AG20443 (cell line): ENCODE results near the gene ADGRA1.

Experiments used
- DNase-seq: peaks from one replicate; pipeline ENCODE4 v3.0.0; 2012; ENCODE audit warnings: low spot score, mixed read lengths

Gene ADGRA1

DNA sequence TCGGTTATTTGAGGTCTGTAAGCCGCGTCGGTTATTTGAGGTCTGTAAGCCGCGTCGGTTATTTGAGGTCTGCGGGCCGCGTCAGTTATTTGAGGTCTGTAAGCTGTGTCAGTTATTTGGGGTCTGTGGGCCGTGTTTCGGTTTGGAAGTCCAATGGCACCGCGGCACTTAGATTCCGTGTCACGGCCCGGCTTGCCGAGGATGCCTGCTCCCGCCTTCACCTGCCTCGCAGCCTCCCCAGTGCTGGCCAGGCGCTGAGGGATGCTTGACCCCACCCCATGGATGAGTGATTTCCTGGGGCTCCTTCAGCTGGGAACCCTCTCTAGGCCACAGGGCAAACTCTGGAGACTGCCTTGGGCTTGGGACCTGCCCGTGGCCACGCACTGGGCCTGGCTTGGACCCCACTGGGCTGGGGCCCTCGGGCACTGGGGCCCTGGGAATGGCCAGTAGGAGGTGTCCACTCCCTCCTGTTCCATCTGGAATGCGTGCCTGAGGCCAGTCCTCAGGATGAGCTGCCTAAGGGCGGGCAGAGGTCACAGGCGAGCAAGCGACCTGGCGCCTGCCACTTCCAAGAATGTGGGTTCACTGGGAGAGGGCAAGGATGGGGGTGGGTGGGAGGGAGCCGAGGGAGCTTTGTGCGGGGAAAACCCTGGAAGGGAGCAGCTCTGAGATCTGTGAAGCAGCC is 25.6 kb downstream of the ADGRA1 start:
- DNase-seq, result no peak

DNA sequence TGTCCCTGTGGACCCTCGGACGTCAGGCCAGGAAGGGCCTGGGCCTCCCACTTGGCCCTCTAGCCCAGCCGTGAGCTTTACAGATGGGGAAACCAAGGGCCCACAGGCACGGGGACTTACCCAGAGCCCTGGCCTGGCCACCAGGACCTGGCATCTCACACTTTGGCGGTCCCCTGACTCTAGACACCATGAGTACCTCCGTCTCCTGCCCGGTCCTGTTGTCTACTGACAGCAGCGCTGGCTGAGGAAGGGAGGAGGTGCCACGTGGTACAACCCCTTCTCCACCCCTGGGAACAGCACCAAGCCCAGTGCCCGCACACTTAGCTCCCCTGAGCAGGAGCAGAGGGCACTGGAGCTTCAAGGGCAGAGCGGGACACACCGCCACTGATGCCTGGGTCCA is 26.1 kb downstream of the ADGRA1 start:
- no peak for DNase-seq

DNA sequence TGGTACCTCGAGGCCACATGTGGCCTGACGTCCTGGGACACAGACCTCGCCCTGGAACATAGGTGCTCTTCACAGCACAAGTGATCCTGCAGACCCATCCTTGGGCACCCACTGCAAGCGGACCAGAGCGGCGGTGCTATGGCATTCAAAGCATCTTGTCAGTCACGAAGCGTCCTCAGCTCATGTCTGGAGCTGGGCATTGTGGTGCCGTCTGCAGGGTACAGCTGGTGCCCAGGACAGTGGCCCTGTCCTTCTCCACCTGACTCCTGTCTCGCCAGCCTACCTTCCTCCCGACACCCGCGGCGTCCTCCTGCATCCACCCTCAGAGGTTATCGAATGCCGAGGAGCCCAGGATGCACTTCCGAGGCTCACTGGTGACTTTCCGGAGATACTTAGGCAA is 26.5 kb downstream of the ADGRA1 start:
- DNase-seq, result no peak

DNA sequence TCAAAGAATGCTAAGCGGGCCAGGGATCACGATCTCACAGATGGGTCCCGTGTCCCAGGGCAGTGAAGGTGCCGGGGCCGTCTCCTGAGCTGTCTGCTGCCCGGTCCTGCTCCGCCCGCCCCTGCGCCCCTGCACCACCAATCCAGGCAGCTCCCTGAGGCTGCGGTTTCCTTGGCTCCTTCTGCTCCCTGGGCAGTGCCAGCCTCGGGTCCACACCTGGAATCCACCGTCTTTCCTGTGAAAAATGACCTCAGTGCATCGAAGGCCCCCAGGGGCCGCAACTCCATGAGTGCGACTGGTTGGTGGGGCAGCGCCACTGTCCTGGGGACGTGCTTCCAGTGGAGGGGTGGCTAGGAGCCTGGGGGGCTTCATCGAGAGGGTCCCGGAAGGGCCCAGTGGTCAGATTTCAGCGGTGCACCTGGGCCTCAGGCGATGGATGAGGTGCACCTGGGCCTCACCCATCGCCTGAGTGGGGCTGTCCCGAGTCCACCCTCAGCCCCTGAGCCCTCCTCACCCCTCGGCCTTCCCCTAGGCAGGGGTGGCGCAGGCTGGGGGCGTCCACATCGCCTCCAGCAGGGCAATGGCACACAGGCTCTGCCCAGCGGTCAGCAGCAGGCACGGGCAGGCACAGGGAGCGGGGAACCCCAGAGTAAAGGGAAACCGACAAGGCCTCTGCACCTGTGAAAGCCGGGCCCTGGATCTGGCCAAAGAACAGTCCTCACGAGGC is 27.2 kb downstream of the ADGRA1 start:
- DNase-seq, result no peak

DNA sequence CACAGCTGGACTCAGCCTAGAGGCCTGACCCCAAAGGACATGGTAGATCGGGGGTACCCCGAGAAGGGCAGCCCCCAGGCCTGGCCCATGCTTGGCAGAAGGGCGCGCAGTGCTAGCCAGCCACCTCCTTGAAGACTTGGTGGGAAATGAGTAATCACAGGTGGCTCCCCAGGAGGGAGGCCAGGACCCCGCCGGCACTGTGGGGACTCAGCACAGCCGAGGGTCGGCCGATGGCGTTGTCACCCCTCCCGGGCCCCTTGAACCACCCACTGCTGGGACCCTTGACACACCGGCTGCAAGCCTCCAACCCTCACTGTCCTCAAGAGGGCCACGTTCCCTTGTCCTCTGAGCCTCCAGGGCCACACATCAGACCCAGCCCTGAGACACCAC is 27.7 kb downstream of the ADGRA1 start:
- DNase-seq, result no peak

DNA sequence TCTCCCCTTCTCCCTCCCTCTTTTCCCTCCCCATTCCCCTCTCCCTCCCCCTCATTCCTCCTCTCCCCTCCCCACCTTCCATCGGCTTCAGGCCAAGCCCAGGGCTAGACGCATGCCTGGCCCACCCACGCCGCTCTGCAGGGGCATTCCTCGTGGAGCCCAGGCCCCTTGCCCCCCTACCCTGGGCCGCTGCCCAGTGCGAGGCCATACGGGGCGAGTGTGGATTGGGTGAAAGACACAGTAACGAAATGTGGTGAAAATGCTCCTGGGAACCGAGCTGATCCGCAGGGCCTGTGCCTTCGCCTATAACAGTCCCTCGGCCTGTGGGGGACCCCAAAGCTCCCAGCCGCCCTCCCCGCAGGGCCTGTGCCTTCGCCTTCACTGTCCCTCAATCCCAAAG is 28.3 kb downstream of the ADGRA1 start:
- no peak for DNase-seq

DNA sequence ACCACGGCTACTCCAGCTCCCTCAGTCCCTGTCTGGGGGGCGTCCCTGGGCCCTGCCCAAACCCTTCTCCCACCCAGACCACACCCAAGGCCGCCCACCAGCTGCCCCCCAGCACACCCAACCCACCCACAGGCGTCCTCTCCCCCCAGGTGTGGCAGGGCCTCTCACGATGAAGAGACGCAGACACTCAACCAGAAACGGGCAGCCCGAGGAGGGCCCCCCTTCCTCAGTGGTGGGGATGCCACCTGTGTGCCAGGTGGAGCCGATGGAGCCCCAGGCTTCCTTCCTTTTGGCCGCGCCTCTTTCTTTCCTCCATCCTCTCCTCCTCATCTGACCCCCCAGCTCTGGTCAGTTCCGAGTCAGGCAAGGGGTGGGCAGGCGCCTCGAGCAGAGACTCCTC is 28.7 kb downstream of the ADGRA1 start:
- no peak for DNase-seq

DNA sequence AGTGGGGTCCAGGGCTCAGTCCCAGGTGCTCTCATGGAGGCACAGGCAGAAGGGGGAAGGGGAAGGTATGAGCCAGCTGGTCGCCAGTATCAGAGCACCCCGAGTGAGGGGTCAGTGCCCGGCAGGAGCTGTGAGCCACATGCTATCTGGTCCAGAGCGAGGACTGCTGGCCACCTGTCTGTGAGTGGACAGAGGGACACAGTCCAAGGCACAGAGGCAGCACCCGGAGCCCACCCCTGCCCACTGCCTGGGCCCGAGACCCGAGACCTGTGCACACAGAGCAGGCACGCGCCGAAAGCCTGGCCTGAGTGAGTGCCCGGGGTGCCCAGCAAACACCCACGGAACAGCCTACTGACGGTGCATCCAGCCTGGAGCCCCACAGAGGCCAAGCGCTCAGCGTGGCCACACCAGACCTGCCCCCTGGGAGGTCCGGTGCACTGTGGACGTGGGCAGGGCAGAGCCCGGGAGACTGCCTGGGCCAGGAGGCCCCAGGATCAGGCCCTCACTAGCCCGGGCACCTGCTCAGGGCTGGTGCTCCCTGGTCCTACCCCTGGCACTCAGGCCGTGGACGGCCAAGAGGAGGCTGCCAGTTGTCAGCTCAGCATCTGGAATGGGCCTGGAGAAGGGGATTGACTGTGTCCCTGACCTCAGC is 29.4 kb downstream of the ADGRA1 start:
- DNase-seq, result no peak

DNA sequence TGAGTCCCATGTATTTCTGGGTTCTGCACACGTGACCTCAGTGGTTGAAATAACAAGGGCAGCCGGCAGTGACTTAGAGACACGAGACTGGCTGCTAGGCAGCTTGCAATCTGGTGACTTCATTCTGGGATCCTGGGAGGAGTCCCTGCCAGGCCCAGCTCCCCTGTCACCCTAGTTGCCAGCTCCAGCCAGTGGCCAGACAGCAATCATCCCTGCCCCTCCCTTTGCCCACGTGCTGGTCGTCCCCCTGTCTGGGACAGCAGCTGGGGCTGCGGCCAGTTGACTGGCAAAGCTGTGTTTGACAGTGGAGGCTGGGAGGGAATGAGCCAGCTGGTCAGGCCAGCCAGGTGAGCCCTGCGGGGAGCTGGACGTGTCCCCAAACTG is 30.0 kb downstream of the ADGRA1 start:
- no peak for DNase-seq

DNA sequence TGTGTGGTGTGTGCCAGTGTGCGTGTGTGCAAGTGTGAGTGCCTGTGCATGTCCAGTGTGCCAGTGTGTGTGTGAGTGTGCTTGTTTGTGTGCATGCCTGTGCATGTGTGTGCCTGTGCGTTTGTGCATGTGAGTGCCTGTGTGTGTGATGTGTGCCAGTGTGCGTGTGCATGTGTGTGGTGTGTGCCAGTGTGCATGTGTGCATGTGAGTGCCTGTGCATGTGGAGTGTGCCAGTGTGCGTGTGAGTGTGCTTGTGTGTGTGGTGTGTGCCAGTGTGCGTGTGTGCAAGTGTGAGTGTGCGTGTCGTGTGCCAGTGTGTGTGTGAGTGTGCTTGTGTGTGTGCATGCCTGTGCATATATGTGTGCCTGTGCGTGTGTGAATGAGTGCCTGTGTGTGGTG is 33.8 kb downstream of the ADGRA1 start:
- DNase-seq, result no peak

DNA sequence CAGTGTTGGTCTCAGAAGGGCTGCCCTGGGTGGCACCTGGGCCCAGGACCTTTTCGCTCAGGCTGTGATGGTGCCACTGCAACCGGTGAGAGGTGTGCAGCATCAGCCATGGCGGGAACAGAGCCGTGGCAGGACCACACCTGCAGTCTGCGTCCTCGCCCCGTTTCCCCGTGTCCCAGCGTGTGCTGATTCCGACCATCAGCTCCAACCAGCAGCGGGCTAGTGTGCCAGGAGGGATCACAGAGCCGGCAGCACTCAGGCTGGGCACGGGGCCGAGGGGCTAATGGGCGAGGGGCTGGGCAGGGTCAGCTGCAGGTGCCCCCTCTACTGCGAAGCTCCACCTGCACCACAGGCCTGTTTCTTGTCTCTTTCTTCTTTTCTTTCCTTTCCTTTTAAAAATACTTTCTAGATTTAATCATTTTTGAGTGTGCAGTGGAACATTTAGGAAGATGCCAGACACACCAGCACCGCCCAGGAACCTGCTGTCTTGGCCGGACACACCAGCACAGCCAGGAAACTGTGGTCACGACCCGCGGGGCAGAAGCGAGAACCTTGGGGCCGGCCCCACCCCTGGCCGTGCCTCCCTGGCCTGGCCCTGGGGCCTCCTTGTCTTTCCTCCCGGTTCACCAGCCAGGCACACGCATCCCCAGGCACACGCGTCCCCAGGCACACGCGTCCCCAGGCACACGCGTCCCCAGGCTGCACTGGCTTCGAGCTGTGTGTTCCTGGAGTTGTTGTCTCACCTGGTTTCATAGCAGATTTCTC is 34.6 kb downstream of the ADGRA1 start:
- no peak for DNase-seq

DNA sequence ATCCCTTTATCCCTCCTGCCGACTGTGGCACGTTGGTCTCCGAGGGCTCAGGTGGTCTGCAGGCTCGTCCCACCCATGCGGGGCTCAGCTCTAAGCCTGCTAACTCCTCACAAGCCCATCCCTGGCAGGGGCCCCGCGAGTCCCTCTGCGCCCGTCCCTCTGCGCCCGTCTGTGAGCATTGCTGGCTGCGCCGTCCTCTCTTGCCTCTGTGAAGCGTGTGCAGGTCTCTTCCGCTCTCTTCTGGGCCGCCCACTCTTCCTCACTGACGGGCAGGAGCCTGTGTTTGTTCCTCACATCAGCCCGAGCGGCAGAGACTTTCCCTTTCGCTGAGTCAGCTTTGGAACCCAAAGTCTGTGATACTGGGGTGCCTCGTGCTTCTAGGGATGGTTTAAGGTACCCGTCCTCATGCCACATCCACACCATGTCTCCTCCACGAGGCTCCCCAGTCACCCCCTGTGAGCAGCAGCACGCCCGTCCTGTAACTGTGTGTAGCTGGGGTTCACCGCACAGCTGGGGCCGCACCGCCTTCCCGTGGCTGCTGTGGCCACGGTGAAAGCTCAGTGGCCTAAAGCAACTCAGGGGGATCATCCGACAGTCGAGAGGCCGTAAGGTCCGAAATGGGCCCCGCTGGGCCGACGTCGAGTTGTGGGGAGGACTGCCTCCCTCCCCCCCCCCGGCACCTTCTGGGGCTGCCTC is 35.5 kb downstream of the ADGRA1 start:
- DNase-seq, result no peak

DNA sequence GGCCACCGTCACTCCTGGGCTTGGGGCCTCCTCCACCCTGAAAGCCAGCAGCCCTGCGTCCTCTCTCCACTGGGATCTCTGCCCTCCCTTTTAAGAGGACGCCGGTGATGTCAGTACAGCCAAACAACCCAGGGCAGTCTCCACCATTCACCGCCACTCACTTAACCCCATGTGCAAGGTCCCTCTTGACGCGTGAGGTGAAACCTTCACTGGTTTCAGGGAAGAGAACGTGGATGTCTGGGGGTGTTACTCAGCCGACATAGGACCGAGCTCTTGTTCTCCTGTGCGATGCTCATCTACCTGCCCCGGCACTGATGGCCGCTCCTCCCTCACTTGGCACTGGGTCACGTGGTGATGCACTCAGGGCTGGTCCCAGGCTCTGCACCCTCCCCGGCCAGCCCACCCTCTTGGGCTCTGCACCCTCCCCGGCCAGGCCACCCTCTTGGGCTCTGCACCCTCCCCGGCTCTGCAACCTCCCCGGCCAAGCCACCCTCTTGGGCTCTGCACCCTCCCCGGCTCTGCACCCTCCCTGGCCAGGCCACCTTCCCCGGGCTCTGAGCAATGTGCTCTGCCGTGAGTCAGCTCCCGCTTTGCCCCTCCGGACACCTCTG is 36.1 kb downstream of the ADGRA1 start:
- no peak for DNase-seq

DNA sequence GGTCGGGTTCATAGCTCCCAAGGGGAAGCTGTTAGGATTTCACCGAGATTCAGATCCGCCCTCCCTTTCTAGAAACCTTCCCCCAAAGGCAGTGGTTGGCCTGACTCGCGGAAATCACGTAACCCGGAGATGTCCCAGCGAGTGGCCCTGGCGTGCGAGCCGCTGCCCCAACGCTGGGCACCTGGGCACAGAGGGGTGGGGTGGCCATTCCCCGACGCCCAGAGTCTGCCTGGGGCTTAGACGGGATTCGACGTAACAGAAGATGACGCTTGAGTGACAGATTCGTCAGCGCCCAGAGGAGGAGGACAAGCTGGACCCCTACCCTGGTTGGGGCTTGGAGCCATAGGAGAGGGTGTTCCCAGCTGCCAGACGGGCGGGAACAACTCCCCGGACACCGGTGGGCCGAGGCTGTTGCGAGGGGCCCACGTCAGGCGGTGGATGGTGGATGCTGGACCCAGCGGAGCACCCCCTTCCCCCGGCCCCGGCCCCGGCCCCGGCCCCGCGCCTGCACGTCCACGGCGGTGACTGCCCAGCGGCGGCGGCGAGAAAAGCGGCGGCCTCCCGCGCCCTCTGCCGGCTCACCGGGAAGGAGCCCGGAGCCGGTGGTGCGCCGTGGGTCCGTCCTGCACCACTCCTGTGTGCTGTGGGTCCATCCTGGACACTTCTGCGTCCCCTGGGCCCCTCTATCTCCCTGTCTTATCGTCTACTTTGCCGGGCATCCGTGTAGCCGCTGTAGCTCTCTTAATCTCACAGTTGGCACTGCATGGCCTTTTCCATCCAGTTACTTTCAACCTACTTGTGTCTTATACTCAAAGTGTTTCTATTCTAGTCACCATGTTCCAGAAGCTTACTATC is 36.9 kb downstream of the ADGRA1 start:
- DNase-seq, result peak; percentile 83

DNA sequence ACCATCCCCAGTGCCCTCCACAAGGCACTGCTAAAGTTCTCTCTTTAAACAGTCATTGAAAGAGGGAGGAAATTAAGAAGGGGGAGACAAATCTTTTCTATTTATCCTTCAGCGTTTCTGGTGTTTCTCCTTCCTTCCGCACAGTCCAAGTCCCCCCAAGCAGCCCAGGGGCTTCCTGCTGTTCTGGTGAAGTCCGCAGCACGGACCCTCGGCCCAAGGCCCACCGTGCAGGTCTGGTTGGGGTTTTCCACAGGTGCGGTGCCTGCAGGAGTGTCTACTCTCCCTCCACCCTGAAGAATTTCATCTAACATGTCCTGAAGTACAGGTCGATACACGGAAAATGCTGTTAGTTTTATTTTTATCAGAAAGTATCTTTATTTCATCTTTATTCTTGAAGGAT is 38.2 kb downstream of the ADGRA1 start:
- DNase-seq, result no peak

DNA sequence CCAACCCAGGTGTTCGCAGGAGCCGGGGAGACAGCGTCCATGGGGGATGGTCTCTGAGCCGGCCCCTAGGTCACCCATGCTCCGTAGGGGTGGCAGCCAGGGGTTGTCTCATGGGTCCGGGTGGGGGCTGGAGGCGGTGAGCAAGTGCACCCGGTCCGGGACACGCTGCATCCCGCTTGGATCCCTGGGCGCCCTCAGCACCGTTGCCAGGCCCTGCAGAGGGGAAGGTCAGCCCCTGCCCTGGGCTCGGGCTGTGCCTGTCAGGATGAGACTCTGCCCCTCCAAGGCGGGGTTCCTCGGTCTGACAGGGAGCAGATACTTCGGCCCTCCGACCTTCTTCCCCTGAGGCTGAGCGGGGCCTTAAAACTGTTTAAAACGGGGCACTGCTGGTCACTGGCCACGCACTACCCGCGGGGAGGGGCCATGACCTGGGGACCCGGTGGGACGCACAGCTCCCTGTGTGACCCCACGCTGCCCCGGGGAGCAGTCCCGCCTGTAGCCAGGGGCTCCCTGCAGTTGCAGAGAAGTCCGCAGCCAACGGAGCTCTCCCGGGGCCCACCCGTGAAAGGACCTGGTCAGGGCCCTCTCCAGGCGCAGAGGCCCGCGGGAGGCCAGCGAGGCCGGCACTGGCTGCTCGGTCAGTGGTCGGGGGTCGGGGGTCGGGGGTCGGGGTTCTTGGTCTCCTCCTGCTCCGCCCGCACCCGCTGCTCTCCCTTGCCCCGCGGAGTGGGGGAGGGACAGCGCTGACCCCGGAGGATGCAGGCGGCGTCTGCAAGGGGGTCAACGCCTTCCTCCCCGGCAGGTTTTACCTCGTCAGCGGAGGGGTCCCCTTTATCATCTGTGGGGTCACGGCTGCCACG is 38.9 kb downstream of the ADGRA1 start:
- no peak for DNase-seq

DNA sequence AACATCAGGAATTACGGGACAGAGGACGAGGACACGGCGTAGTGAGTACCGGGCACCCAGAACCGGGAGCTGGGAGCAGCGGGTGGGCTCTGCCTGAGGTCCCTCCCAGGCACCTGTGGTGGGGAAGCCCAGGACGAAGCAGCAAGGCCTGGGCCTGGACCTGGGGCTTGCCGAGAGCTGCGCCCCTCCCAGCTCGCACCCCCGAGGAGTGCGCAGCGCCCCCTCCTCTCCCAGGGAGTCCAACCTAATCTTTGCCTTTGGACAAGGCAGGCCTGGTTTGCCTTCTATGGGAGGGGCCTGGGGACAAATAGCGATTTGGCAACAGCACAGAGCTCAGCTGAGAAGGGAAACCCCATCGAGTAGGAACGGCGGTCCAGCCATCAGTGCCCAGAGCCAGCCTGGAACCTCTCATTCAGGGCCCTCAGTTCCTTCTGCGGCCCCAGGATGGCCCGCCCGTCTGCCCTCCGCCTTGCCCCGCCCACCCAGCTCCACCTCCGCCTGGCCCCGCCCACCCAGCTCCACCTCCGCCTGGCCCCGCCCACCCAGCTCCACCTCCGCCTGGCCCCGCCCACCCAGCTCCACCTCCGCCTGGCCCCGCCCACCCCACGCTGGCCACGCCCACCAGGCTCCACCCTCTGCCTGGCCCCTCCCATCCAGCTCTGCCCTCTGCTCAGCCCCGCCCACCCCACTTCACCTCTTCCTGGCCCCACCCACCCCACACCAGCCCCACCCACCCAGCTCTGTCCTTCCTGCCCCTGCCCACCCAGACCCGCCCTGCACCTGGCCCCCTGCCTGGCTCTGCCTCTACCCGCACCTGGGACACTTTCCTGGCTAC is 39.8 kb downstream of the ADGRA1 start:
- DNase-seq, result no peak

DNA sequence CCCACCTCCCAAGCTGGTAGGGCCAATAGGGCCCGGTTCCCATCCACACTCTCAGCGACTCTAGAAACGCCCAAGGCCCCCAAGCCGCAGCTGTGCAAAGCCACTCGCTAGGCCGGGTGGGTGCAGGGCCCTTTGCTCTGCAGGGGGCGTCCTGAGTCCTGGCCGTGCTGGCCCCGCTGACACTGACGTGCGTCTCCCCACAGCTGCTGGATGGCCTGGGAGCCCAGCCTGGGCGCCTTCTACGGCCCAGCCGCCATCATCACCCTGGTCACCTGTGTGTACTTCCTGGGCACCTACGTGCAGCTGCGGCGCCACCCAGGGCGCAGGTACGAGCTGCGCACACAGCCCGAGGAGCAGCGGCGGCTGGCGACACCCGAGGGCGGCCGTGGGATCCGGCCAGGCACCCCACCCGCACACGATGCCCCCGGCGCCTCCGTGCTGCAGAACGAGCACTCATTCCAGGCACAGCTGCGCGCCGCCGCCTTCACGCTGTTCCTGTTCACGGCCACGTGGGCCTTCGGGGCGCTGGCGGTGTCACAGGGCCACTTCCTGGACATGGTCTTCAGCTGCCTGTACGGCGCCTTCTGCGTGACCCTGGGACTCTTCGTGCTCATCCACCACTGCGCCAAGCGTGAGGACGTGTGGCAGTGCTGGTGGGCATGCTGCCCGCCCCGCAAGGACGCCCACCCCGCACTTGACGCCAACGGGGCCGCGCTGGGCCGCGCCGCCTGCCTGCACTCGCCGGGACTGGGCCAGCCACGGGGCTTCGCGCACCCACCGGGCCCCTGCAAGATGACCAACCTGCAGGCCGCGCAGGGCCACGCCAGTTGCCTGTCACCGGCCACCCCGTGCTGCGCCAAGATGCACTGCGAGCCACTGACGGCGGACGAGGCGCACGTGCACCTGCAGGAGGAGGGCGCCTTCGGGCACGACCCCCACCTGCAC is 40.7 kb downstream of the ADGRA1 start:
- DNase-seq, result no peak
